T1000 (cell line): ENCODE data around the gene MKRN2OS.

Experiments
- DNase-seq: peaks from one replicate; lab custom pipeline; 2025; ENCODE audit warnings: mixed read lengths; lab: John Stamatoyannopoulos, UW

Gene MKRN2OS

GRCh38 chr3:12513694-12514446, 31.4 kb downstream of the MKRN2OS start:
- no peak for DNase-seq

- no peak for DNase-seq
These were observed 32.7 kb downstream of the MKRN2OS start for GRCh38 chr3:12512534-12513118.

GRCh38 chr3:12509466-12509865, 35.8 kb downstream of the MKRN2OS start:
- no peak for DNase-seq

GRCh38 chr3:12508291-12508700, 37.0 kb downstream of the MKRN2OS start:
- DNase-seq, result peak; percentile 83

- DNase-seq, result peak; percentile 40
These were observed 37.6 kb downstream of the MKRN2OS start for GRCh38 chr3:12507591-12508281.

- DNase-seq, result no peak
These were observed 39.0 kb downstream of the MKRN2OS start for GRCh38 chr3:12506201-12506709.

- no peak for DNase-seq
These were observed 42.0 kb downstream of the MKRN2OS start for GRCh38 chr3:12503126-12503957.

- no peak for DNase-seq
These were observed 43.8 kb downstream of the MKRN2OS start for GRCh38 chr3:12501360-12502020.

- no peak for DNase-seq
These were observed 45.8 kb downstream of the MKRN2OS start for GRCh38 chr3:12499474-12499873.

GRCh38 chr3:12496453-12496761, 48.9 kb downstream of the MKRN2OS start:
- DNase-seq, result no peak

GRCh38 chr3:12495749-12496452, 49.4 kb downstream of the MKRN2OS start:
- DNase-seq, result no peak

- no peak for DNase-seq
These were observed 54.8 kb downstream of the MKRN2OS start for GRCh38 chr3:12490547-12490946.

GRCh38 chr3:12489832-12490231, 55.5 kb downstream of the MKRN2OS start:
- no peak for DNase-seq
